Cardiac fibroblast (primary cell): ENCODE measurements around the gene EXOC6B.
A peak's percentile ranks its signal among the peaks of the same experiment; 100 is the strongest.

ENCODE experiments used
- DNase-seq, 2 donors: peaks; one replicate each; pipeline versions ENCODE4 v3.0.0 to v3.0.0-alpha.2; 2010; ENCODE audit warnings: low read depth in 2 of 2
- H3K4me3 ChIP-seq, 2 donors: replicated peaks in 1 of 2; 1 replicate in 1 of 2; 2 replicates in 1 of 2; pipeline ENCODE4 v1.5.1; 2011; ENCODE audit warnings: low read depth in 2 of 2, low read length in 2 of 2, mild to moderate bottlenecking in 2 of 2, moderate library complexity in 1 of 2
- TF ChIP-seq, protein P1 (sequence below): IDR thresholded peaks from one replicate; pipeline ENCODE4 v1.5.1; 2011; ENCODE audit warnings: low read depth, mild to moderate bottlenecking, low read length, inconsistent platforms

Gene EXOC6B

DNA sequence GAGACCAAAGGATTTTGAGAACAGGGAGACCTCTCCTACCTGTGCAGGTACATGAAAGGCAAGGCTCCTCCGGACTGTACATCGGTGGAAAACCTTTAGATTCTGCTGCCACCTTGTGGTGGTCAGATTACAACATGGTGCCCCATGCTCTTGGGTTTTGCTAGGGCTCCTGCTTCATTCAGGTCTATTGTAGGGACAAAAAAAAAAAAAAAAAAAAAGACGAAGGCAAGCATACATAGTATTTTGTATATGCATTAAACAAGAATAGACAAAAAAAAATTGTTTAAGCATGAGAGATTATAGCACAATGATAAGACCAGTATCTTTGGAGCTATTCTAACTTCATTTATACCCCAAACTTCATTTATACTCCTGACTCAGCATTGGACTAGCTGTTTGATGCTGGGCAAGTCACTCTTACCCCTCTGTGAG, 34.0 kb upstream of the EXOC6B start:
- TF ChIP-seq, protein P1, sequence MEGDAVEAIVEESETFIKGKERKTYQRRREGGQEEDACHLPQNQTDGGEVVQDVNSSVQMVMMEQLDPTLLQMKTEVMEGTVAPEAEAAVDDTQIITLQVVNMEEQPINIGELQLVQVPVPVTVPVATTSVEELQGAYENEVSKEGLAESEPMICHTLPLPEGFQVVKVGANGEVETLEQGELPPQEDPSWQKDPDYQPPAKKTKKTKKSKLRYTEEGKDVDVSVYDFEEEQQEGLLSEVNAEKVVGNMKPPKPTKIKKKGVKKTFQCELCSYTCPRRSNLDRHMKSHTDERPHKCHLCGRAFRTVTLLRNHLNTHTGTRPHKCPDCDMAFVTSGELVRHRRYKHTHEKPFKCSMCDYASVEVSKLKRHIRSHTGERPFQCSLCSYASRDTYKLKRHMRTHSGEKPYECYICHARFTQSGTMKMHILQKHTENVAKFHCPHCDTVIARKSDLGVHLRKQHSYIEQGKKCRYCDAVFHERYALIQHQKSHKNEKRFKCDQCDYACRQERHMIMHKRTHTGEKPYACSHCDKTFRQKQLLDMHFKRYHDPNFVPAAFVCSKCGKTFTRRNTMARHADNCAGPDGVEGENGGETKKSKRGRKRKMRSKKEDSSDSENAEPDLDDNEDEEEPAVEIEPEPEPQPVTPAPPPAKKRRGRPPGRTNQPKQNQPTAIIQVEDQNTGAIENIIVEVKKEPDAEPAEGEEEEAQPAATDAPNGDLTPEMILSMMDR = peak; percentile 67
- peak; percentile 73 to 74 for DNase-seq
- H3K4me3 ChIP-seq = no peak overlapping the region

DNA sequence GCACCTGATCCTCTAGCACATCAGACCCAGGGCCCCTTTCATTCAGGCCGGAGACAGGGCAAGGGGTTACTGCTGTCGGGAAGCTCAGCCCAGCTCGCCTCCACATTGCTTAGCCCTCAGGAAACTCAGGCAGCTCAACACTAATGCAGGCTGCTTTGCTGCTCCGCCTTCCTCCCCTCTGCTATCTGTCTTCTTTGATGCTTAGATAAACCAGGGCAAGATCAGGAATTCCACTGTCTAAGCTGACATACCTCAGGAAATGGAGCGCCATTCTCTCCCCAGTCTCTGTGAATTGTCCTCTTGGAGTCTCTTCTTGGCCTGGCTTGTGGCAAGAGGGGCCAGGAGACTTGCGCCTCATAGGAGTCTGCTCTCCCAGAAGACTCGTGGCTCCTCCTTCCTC, 25.5 kb upstream of the EXOC6B start:
- H3K4me3 ChIP-seq = no peak overlapping the region
- TF ChIP-seq, protein P1 = no peak
- no peak for DNase-seq

- TF ChIP-seq, protein P1 = no peak
- no peak overlapping the region for H3K4me3 ChIP-seq
- DNase-seq = no peak
Measured at GRCh38 chr2:72849138-72849462, 23.3 kb upstream of the EXOC6B start.

DNA sequence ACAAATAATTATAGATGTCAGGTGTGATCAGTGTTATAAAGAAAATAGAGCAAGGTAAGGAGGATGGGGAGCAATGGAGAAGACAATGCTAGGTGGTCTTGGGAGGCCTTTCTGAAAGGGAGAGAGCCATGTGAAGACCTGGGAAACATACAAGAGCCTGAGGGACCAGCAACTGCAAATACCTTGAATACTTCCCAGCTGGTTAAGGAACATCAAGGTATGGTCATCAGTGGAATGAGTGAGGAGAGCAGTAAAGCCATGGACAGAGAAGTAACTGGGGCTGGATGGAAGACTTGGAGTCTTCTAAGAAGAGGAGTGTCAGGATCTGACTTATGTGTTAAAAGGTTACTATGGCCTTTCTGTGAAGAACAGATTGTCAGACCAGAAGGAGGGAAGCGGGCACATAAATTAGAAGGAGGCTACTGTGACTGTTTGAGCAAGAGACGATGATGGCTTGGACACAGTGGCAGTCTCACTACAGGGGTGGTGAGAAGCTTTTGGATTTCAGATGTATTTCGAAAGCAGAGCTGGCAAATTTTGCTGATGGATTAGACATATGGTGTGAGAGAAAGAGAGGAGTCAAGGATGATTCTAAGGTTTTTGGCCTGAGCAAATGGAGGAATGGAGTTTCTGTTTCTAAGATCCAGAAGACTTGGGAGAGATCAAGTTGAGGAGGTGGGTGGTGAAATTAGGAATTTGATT, 22.8 kb upstream of the EXOC6B start:
- no peak for DNase-seq
- TF ChIP-seq, protein P1 = no peak
- H3K4me3 ChIP-seq = no peak overlapping the region

DNA sequence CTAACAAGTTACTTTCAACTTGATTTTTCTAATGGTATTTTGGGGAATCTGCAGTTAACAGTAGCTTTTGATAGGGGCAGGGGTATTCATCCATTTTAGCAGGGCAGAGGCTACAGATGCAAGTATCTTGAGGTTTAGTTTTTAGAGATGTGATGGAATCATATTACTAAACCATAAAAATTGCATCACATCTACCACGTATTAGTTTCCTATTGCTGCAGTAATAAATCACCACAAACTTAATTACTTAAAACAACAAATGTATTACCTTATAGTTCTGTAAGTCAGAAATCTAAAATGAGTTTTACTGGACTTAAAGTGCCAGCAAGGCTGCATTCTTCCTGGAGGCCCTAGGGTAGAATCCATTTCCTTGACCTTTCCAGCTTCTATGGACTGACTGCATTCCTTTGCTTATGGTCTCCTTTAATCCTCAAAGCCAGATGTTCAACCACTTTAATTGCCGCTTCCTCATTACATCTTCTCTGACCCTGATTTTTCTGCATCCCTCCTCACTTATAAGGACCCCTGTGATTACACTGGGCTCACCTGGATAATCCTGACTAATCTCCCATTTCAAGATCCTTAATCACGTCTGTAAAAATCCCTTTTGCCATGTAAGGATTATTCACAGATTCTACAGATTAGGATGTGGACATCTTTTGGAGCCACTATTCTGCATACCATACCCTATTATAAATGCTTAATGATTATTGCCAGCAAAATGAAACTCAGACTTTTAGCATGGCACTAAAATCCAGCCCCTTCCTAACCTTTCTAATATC, 21.9 kb upstream of the EXOC6B start:
- no peak for DNase-seq
- no peak overlapping the region for H3K4me3 ChIP-seq
- TF ChIP-seq, protein P1 = no peak

DNA sequence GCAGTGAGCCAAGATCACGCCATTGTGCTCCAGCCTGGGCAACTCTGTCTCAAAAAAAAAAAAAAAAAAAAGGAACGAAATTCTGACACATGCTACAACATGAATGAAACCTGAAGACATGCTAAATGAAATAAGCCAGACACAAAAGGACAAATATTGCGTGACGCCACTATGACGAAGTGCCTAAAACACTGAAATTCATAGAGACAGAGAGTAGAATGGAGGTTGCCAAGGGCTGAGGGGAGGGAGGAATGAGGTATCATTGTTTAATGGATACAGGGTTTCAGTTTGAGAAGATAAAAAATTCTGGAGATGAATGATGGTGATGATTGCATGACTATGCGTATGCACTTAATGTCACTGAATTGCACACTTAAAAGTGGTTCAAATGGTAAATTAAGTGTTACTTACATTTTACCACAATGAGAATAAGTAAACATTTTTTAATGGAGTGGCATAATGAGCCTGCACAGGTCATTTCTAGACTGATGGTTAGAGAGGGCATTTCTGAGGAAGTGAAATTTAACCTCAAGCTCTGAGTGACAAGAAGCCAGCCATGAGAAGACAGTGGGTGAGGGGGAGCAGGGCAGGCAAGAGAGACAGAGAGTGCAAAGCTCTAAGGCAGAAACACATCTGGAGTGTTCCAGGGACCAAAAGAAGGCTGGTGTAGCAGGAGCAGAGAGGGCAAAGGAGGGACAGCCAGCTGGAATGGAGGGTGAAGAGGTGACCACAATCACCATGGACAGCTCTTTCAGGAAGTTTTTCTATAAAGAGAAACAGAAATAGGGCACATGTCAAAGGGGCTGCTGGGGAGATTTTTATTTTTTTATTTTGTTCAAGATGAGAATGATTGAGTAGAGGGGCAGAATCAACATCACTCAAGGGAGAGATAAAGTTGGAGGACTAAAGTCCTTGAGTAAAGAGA, 20.6 kb upstream of the EXOC6B start:
- TF ChIP-seq, protein P1 = no peak
- no peak overlapping the region for H3K4me3 ChIP-seq
- no peak for DNase-seq
